Endothelial cell (in vitro differentiated cells): Measurements from ENCODE around the gene MKRN1. TPM values are rescaled to one million over a fixed set of nuclear protein-coding genes. Genes with fewer than 3 reads are reported as not detected.

Experiments
- DNase-seq: peaks from one replicate; pipeline ENCODE4 v3.0.0; 2021; ENCODE audit warnings: low spot score
- H3K27ac Mint-ChIP-seq: one replicate; pipeline ENCODE4 v1.8.0; 2021; ENCODE audit warnings: mixed read lengths, inconsistent platforms; ENCODE audit not compliant: unreplicated experiment
- H3K27me3 Mint-ChIP-seq: one replicate; pipeline ENCODE4 v1.8.0; 2021; ENCODE audit warnings: mild to moderate bottlenecking, moderate library complexity, mixed read lengths, inconsistent platforms; ENCODE audit not compliant: unreplicated experiment
- H3K36me3 Mint-ChIP-seq: one replicate; pipeline ENCODE4 v1.8.0; 2021; ENCODE audit warnings: mild to moderate bottlenecking, low read depth, mixed read lengths, inconsistent platforms; ENCODE audit not compliant: unreplicated experiment
- H3K4me1 Mint-ChIP-seq: one replicate; pipeline ENCODE4 v1.8.0; 2021; ENCODE audit warnings: mild to moderate bottlenecking, mixed read lengths, inconsistent platforms; ENCODE audit not compliant: unreplicated experiment
- H3K4me3 Mint-ChIP-seq: one replicate; pipeline ENCODE4 v1.8.0; 2021; ENCODE audit warnings: mild to moderate bottlenecking, mixed read lengths, inconsistent platforms; ENCODE audit not compliant: unreplicated experiment
- H3K9me3 Mint-ChIP-seq: one replicate; pipeline ENCODE4 v1.8.0; 2021; ENCODE audit warnings: mixed read lengths, inconsistent platforms; ENCODE audit not compliant: unreplicated experiment
- total RNA-seq: library from RNA; stranded (reverse); fragmentation: NEBNext Ultra II Directional; extraction: Animal tissue kit (Norgen Biotek cat#: 25700); gene quantifications from one replicate; pipeline ENCODE4 v1.2.1, GENCODE V29; 2021; ENCODE audit not compliant: unreplicated experiment
- TF ChIP-seq, protein P1 (sequence below): fragments of 200-600 bp; sonication (generic); IDR thresholded peaks from one replicate; pipeline ENCODE4 v1.5.0; 2021; ENCODE audit warnings: antibody characterized with exemption; ENCODE audit not compliant: unreplicated experiment

MKRN1 gene
- total RNA-seq, 1 donor from 2014 or later: 79.9 TPM

DNA sequence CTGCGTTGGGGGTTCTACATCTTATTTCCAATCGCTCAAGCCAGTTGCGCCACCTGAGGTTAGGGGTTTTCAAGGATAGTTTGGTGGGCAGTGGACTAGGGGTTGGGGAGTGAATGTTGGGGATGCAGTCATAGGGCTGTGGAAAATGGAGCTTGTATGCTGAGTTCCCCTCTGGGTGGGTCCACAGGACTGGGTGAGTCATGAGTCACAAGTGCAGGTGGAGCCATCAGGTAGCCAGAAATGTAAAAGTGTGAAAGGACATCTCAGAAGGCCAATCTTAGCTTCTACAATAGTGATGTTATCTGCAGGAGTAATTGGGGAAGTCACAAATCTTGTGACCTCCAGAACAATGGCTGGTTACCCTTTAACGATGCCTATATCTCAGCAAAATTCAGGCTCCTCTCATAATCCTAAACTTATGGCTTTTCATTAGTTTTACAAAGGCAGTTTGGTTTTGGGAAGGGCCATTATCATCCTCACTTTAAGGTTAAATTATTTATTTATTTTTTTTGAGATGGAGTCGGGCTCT, 18.0 kb upstream of the MKRN1 start:
- Mint-ChIP-seq H3K4me1 (no peaks in the 10 kb centered on the region), H3K27me3 (peaks cover 3% of the 10 kb centered on the region), H3K4me3 (no peak overlapping the region), H3K27ac (no peak overlapping the region), H3K9me3 (no peaks in the 10 kb centered on the region), H3K36me3 (no peaks in the 10 kb centered on the region)
- DNase-seq: no peak
- TF ChIP-seq, protein P1, sequence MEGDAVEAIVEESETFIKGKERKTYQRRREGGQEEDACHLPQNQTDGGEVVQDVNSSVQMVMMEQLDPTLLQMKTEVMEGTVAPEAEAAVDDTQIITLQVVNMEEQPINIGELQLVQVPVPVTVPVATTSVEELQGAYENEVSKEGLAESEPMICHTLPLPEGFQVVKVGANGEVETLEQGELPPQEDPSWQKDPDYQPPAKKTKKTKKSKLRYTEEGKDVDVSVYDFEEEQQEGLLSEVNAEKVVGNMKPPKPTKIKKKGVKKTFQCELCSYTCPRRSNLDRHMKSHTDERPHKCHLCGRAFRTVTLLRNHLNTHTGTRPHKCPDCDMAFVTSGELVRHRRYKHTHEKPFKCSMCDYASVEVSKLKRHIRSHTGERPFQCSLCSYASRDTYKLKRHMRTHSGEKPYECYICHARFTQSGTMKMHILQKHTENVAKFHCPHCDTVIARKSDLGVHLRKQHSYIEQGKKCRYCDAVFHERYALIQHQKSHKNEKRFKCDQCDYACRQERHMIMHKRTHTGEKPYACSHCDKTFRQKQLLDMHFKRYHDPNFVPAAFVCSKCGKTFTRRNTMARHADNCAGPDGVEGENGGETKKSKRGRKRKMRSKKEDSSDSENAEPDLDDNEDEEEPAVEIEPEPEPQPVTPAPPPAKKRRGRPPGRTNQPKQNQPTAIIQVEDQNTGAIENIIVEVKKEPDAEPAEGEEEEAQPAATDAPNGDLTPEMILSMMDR: no peak

DNA sequence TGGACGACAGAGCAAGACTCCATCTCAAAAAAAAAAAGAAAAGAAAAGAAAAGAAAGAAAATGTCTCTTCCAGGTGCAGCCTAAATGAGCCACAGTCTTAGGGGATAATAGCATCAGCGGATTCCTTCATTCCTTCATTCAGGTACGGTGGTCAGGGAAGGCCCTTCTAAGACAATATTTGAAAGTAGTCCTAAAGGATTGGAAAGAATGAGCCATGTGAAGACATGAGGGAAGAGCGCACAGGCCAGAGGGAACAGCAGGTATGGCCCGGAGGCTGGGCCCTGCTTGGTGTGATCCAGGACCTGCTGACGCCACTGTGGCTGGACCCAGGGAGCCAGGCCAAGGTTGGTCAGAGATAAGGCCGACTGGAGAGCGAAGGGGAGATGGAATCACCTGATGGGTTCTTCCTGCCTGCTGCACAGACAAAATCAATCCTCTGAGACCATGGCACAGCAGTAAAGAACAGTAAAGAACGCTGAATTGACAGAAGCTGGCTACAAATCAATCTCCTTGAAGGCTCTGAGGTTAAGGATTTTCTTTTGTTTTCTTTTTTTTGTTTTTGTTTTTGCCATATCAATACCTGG, 16.3 kb upstream of the MKRN1 start:
- H3K27ac Mint-ChIP-seq: no peak overlapping the region
- H3K4me3 Mint-ChIP-seq: no peak overlapping the region
- peaks cover 3% of the 10 kb centered on the region for H3K27me3 Mint-ChIP-seq
- TF ChIP-seq, protein P1: no peak
- no peaks in the 10 kb centered on the region for H3K4me1 Mint-ChIP-seq
- no peak for DNase-seq
- no peaks in the 10 kb centered on the region for H3K36me3 Mint-ChIP-seq
- H3K9me3 Mint-ChIP-seq: no peaks in the 10 kb centered on the region

DNA sequence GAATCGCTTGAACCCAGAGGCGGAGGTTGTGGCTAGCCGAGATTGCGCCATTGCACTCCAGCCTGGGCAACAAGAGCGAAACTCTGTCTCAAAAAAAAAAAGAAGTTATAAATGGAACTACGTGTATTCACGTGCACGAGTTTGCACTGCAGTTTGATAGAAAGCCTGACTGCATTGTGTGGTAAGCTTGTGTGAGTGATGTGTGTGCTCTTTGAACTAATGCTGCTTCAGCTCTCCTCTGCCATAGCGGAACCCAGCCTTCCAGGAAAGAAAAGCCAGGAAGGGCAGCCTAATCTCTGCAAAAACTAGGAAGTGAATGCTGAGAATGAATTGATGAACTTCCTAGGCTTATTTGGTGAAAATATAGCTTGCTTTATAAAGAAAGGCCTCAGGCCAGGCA, 15.6 kb upstream of the MKRN1 start:
- no peak for DNase-seq
- Mint-ChIP-seq H3K27ac (no peak overlapping the region), H3K36me3 (no peaks in the 10 kb centered on the region), H3K4me3 (no peak overlapping the region), H3K9me3 (no peaks in the 10 kb centered on the region), H3K27me3 (peaks cover 3% of the 10 kb centered on the region), H3K4me1 (no peaks in the 10 kb centered on the region)
- TF ChIP-seq, protein P1: no peak

DNA sequence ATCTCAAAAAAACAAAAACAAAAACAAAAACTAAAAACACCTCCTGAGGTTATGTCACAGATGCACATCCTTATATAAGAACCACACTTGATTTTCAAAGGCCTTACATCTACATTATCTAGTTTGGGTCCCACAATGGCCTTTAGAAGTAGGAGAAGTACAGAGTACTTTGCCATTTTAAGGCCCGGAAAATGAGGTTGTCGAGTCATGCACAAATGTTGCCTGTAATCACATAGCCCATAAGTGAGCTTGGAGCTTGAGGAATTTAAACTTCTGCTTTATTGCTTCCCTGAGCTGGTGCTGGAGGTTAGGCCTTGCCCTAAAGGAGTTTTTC, 9.7 kb upstream of the MKRN1 start:
- no peak overlapping the region for H3K27ac Mint-ChIP-seq

More for the DNA sequence above, 9.7 kb upstream of the MKRN1 start:
- H3K27me3 Mint-ChIP-seq: no peaks in the 10 kb centered on the region
- H3K9me3 Mint-ChIP-seq: no peaks in the 10 kb centered on the region
- no peak for DNase-seq
- H3K4me1 Mint-ChIP-seq: peaks cover 15% of the 10 kb centered on the region
- TF ChIP-seq, protein P1: no peak
- no peak overlapping the region for H3K4me3 Mint-ChIP-seq
- H3K36me3 Mint-ChIP-seq: no peaks in the 10 kb centered on the region
